Measurements from ENCODE around the gene CFDP1.

The CFDP1 gene

GRCh38 chr16:75248536-75249380 is 184.5 kb downstream of the CFDP1 start:
- Histone ChIP-seq H3K4me3 (ENCODE audit: low read length) (no peak overlapping the region), H4K20me1 (ENCODE audit: control insufficient read depth, insufficient read depth, low read depth, low read length) (peaks cover 9% of the 10 kb centered on the region; the same call in 1 of the 2 replicates), H3K9me3 (ENCODE audit: control insufficient read depth, insufficient read depth, low read length) (no peaks in the 10 kb centered on the region), H3F3A (ENCODE audit: control insufficient read depth, insufficient read depth) (no peaks in the 10 kb centered on the region), H3K36me3 (ENCODE audit: control insufficient read depth, low read length) (no peaks in the 10 kb centered on the region), H3K27ac (ENCODE audit: low read depth, low read length) (no peak overlapping the region), H3K9me2 (replicated peaks; ENCODE audit: control insufficient read depth, low read length) (no peaks in the 10 kb centered on the region), H3K79me2 (ENCODE audit: control insufficient read depth, low read length) (no peaks in the 10 kb centered on the region; the same call in 1 of the 2 replicates), H3K4me1 (ENCODE audit: control insufficient read depth, low read length) (peaks cover 23% of the 10 kb centered on the region), H3K27me3 (ENCODE audit: control insufficient read depth, low read length) (peaks cover 13% of the 10 kb centered on the region), H3K4me2 (ENCODE audit: low read length) (no peak overlapping the region)
- no peak for TF ChIP-seq CTCF (IDR thresholded peaks at IDR 0.05; ENCODE audit: low read depth, low read length, poor library complexity, severe bottlenecking)
- TF ChIP-seq EZH2phosphoT487 (IDR thresholded peaks at IDR 0.05; ENCODE audit: borderline replicate concordance, low read length) = no peak

- Histone ChIP-seq H3F3A (ENCODE audit: control insufficient read depth, insufficient read depth) (no peaks in the 10 kb centered on the region), H3K27me3 (ENCODE audit: control insufficient read depth, low read length) (peaks cover 13% of the 10 kb centered on the region), H3K4me2 (ENCODE audit: low read length) (no peak overlapping the region), H3K9me2 (replicated peaks; ENCODE audit: control insufficient read depth, low read length) (no peaks in the 10 kb centered on the region), H3K79me2 (ENCODE audit: control insufficient read depth, low read length) (no peaks in the 10 kb centered on the region; the same call in 1 of the 2 replicates), H3K36me3 (ENCODE audit: control insufficient read depth, low read length) (no peaks in the 10 kb centered on the region), H4K20me1 (ENCODE audit: control insufficient read depth, insufficient read depth, low read depth, low read length) (peaks cover 9% of the 10 kb centered on the region; the same call in 1 of the 2 replicates), H3K4me3 (ENCODE audit: low read length) (no peak overlapping the region), H3K9me3 (ENCODE audit: control insufficient read depth, insufficient read depth, low read length) (no peaks in the 10 kb centered on the region), H3K27ac (ENCODE audit: low read depth, low read length) (no peak overlapping the region), H3K4me1 (ENCODE audit: control insufficient read depth, low read length) (peaks cover 23% of the 10 kb centered on the region)
- no peak for TF ChIP-seq EZH2phosphoT487 (IDR thresholded peaks at IDR 0.05; ENCODE audit: borderline replicate concordance, low read length)
- no peak for TF ChIP-seq CTCF (IDR thresholded peaks at IDR 0.05; ENCODE audit: low read depth, low read length, poor library complexity, severe bottlenecking)
Observed at GRCh38 chr16:75248142-75248535, 185.2 kb downstream of the CFDP1 start.

- H3K36me3 ChIP-seq (ENCODE audit: control insufficient read depth, low read length) = no peaks in the 10 kb centered on the region
- H3K4me2 ChIP-seq (ENCODE audit: low read length) = no peak overlapping the region
- TF ChIP-seq CTCF (IDR thresholded peaks at IDR 0.05; ENCODE audit: low read depth, low read length, poor library complexity, severe bottlenecking) (no peak), EZH2phosphoT487 (IDR thresholded peaks at IDR 0.05; ENCODE audit: borderline replicate concordance, low read length) (no peak)
- H3F3A ChIP-seq (ENCODE audit: control insufficient read depth, insufficient read depth) = no peaks in the 10 kb centered on the region
- peaks cover 9% of the 10 kb centered on the region; the same call in 1 of the 2 replicates for H4K20me1 ChIP-seq (ENCODE audit: control insufficient read depth, insufficient read depth, low read depth, low read length)
- no peaks in the 10 kb centered on the region for H3K9me3 ChIP-seq (ENCODE audit: control insufficient read depth, insufficient read depth, low read length)
- no peak overlapping the region for H3K4me3 ChIP-seq (ENCODE audit: low read length)
- H3K79me2 ChIP-seq (ENCODE audit: control insufficient read depth, low read length) = no peaks in the 10 kb centered on the region; the same call in 1 of the 2 replicates
- no peaks in the 10 kb centered on the region for H3K9me2 ChIP-seq (replicated peaks; ENCODE audit: control insufficient read depth, low read length)
- peaks cover 23% of the 10 kb centered on the region for H3K4me1 ChIP-seq (ENCODE audit: control insufficient read depth, low read length)
- H3K27ac ChIP-seq (ENCODE audit: low read depth, low read length) = no peak overlapping the region
- H3K27me3 ChIP-seq (ENCODE audit: control insufficient read depth, low read length) = peaks cover 13% of the 10 kb centered on the region
Observed at GRCh38 chr16:75247249-75247648, 186.1 kb downstream of the CFDP1 start.

Data from DOHH2 (cell line).